ENCODE measurements around the gene SERTAD2.

Gene SERTAD2

GRCh38 chr2:64653109-64654062 is at the start of gene SERTAD2:
Gene SERTAD2 (minus strand): TSS chr2:64653913. CDS start chr2:64636871, 17,042 bp downstream.
- peak; percentile 90 for DNase-seq

GRCh38 chr2:64700133-64700809 is 46.6 kb upstream of the SERTAD2 start:
- no peak for DNase-seq

- DNase-seq = no peak
Observed at GRCh38 chr2:64699712-64700111, 46.0 kb upstream of the SERTAD2 start.

DNA sequence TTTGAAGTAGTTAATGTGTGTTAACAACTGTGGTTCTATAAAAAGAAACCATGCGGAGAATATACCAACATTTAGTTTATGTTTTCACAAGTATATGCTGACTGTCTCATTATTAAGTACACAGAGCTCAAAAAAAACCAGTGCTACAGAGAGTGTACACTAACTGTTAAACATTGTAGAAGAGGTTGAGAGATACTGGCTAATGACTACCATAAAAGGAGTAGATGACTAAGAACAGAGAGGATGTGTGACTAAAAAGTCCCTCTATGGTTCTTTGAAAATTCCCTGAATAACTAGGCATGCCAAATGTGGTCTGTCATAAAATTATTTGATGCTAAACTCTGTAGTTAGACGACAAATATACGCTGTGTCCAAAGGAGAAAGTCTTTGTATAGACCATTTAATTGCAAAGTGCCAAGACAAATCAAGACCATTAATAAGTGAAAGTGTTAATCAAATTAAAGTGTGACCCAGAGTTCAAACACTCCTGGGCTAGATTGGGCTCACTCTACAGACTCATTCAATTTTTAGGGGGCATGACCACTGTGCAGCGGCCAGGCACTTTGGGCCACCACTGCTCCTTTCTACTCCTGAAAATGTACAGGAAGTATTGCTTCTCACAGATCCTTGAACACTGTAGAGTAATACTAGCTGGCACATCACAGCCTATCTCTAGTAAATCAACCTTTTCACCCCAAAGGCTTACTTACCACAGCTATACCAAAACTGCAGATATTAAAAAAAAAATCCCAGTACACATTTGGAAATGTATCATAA is 45.1 kb upstream of the SERTAD2 start:
- DNase-seq = no peak

- no peak for DNase-seq
Observed at GRCh38 chr2:64698177-64698643, 44.5 kb upstream of the SERTAD2 start.

DNA sequence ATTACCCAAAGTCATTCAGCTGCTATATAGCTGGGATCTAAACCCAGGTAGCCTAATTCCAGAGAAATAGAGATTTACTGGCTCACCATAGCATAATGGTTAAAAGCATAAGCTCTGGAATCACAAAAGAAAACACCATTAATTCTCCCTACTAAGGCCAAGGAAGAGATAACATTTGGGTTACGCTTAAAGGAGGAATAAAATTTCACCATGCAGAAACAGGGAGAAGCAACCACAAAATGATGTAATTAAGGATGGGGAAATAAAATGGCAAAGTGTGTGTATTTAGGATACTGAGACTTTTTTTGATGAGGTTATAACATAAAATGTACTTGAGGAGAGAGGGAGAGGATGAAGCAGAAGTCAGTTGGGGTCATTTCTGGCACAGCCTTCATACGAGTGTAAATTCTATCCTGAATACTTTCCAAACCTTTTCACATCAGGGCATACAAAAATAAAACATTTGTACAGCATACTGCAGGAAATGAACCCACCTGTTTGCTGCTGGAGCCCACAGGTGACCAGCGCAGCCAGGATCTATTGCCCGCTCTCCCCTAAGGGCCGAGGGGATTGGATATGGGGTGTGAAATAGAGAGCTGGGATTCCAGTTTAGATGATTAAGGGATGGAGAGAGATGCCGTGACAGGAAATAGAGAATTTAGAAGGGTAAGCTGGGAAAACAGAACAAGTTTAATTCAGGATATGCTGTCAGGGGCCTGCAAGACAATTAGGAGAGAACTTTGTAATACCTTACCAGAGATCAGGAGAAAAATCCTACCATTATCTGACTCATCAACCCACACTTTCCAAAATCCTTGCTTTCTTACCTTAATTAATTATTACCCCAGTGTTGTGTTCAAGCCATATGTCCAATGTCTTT is 43.8 kb upstream of the SERTAD2 start:
- DNase-seq = no peak

- no peak for DNase-seq
Observed at GRCh38 chr2:64696636-64697035, 42.9 kb upstream of the SERTAD2 start.

DNA sequence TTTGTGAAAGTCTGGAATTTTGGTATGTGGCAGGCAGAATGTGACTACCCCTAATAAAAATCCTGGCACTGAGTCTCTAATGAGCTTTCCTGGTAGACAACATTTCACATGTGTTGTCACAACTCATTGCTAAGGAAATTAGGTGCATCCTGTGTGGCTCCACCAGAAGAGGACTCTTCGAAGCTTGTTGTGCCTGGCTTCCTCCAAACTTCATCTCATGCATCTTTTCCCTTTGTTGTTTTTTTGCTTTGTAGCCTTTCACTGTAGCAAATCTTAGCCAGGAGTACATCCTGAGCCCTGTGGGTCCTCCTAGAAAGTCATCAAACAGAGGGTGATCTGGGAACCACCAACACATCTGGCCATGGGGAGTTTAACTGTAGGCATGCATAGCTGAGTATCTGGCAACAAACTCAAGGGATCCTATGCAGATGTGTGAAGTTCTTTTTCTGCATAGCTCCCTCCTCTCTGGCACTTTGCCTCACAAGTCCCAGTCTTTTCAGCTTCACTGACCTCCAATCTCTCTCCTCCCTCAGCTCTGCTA is 42.1 kb upstream of the SERTAD2 start:
- no peak for DNase-seq

DNA sequence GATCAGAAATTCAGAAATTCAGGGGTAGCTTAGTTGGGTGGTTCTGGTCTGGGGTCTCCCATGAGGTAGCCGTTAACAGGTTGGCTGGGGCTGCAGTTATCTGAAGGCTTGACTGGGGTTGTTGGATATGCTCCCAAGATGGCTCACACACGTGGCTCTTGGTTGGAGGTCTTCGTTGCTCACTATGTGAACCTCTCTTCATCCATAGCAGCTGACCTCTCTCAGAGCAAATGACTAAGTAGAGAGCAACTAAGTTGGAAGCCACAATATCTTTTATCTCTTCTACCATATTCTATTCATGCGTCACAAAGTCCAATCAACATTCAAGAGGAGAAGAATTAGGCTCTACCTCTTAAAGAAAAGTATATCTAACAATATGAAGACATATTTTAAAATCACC is 38.7 kb upstream of the SERTAD2 start:
- DNase-seq = no peak

GRCh38 chr2:64688909-64689308 is 35.2 kb upstream of the SERTAD2 start:
- DNase-seq = no peak

GRCh38 chr2:64686283-64686956 is 32.7 kb upstream of the SERTAD2 start:
- no peak for DNase-seq

DNA sequence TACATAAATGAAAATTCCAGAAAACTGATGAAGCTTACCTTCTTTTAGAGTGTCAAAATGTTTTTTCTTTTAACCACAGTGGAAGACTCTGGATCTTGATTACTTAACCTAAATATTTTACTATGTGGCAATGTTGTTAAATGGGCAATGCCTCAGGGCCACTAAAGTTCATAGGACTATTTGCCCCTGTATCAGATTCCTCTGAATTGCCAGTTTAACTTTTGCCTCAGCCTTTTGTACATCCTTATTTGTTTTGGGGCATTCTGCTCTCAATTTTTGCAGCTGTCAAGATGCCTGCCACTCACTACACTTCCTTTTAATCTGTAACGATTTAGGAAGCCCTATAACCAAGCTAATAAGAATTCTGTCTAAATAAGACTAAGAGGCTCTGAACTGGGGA is 31.7 kb upstream of the SERTAD2 start:
- DNase-seq = no peak

DNA sequence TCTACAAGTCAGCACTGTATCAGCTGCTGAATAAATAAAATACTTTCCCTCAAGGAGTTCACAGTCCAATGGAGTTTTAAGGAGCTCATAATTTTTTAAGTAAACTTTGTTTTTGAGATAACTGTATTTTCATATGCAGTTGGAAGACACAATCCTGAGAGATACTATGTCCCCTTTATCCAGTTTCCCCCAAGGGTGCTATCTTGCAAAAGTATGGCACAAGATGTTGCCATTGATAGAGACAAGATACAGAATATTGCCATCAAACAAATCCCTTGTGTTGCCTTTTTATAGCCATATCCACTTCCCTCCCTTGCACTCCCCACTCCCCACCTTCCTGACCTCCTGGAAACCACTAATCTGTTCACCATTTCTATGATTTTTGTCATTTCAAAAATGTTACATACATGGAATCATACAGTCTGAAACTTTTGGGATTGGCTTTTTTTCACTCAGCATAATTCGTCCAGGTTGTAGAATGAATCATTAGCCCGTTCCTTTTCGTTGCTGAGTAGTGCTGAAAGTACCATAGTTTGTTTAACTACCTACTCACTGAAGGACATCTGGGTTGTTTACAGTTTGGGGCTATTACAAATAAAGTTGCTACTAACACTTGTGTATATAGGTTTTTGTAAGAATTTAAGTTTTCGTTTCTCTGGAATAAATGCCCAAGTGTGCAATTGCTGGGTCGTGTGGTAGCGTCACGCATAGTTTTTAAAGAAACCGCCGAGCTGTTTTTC is 30.2 kb upstream of the SERTAD2 start:
- DNase-seq = no peak

DNA sequence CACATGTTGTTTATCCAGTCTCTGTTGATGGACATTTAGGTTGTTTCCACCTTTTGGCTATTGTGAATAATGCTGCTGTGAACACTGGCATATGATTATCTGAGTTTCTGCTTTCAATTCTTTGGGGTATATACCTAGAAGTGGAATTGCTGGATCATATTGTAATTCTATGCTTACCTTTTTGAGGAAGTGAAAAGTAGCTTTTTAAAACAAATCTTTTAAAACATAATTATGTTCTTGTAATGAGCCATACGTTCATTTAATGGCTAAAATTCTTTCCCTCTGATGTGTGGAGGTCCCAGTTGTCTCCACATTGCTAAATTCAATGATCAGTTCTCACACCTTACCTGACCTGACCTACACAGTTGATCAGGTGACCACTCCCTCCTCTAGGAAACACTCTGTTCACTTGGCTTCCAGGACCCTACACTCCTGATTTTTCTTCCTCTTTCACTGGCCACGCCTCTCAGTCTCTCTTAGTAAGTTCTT is 27.8 kb upstream of the SERTAD2 start:
- no peak for DNase-seq

- DNase-seq = no peak
Observed at GRCh38 chr2:64679673-64680425, 26.1 kb upstream of the SERTAD2 start.

DNA sequence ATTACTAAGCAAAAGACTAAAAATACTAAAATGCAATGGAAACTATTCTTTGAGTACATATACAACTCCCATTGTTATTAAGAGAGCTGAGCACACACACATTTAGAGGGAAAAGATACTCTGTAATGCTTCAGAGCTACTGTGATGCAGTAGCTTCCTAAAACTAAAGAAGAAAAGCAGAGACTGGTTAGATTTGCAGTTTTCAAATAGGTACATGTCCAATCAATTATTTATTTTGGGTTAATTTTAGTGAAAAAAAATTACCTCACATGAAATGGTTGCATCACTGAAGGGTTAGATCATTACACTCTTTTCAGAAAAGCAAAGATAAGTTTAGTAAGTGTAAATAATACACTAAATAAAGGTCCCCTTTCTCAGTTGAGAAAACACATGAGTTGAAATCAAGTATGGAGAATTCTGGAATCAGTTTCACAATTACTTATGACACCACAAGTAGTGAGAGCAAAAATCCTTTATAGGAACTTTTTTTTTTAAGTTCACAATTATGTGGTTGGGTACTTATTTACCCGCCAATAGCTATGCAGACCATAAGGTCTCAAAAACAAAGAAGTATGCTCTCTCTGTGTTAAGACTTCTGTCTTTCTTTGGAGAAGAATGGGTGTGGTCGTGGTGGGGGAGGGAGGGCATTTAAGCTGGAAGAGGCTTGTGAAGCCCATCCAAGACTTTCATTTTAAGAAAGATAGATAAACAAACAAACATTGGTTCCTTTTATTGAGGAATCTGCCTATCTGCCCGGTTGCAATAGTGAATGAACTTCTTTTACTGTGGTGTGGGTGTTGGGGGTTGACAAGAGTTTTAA is 25.3 kb upstream of the SERTAD2 start:
- no peak for DNase-seq

DNA sequence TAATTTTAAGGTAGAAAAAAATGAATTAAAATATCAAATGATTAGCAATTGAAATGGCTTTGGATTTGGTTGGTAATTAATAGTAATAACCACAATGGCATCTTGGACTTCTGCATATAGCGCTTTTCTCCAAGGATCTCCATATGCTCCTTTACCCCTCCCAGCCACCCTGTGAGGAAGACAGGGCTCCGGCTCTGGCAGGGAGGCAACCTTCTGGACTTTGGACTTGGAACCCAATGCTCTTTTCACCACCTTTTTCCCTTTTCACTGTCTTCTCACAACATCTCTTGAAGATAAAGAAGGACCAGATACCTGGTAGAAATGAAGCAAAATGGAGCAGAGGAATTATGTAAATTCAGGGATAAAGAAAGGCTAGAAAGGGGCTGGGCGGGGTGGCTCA is 23.8 kb upstream of the SERTAD2 start:
- no peak for DNase-seq

GRCh38 chr2:64675860-64676259 is 22.1 kb upstream of the SERTAD2 start:
- DNase-seq = peak; percentile 79

DNA sequence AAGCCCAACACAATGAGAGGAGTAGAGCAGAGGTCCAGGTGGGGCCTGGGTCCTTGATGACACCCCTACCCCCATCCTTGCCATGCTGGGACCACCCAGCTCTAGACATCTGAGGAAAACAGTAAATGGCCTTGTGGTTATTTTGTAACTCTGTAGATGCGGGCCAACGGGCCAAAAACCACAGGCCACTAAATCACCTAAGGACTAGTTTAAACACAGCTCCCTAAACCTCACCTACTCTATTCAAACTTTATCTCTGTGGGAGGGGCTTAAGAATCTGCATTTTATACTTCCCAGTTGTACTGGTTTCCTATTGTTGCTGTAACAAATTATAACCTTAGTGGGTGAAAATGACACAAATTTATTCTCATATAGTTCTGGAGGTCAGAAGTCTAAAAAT is 19.0 kb upstream of the SERTAD2 start:
- DNase-seq = no peak
